Tibial nerve (tissue), 4 donors: ENCODE results near the gene IFIT3.

ENCODE experiments used
- CTCF ChIP-seq, 5 experiments: fragments of 200-600 bp in 3 of 5; fragments of 450-650 bp in 2 of 5; sonication (generic) in 3 of 5; IDR thresholded peaks; one replicate each; pipeline ENCODE4 v1.5.1; 2016 to 2019; ENCODE audit warnings: antibody characterized with exemption in 5 of 5, mild to moderate bottlenecking in 3 of 5, moderate library complexity in 2 of 5
- EP300 ChIP-seq, 2 donors: sonication (generic); formaldehyde crosslinking; IDR thresholded peaks; one replicate each; pipeline ENCODE4 v1.6.1; 2017; ENCODE audit warnings: antibody characterized with exemption in 2 of 2, mild to moderate bottlenecking in 1 of 2

DNA sequence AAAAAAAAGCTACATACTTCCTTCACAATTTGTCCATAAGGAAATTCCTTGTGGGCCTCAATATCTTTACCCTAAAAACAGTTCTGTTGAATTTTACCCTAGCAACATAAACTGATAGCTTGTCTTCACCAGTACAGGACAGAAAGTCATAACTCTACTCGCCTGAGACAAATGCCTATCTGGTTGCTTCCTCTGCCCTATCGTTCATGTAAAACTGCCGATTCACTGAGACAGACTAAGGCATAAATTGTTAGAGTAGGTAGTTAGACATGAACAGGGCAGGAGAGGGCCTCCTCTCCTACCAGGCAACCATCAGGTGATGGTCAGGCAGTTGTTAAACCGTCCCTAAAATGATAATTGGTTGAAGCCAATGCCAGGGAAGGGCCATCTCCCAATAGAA lies 25.0 kb downstream of the IFIT3 start:
- TF ChIP-seq CTCF (IDR thresholded peaks at IDR 0.05) (no peak), EP300 (IDR thresholded peaks at IDR 0.05) (no peak)
